Left renal cortex interstitium (tissue), 4 donors: ENCODE results near the gene CLOCK. TPM values are rescaled to one million over a fixed set of nuclear protein-coding genes. Genes with fewer than 3 reads are reported as not detected.

ENCODE experiments used
- DNase-seq, 4 donors: peaks; one replicate each; pipeline ENCODE4 v3.0.0-alpha.2; 2013; ENCODE audit warnings: low read depth in 4 of 4, low spot score in 2 of 4, missing footprints in 1 of 4
- polyA plus RNA-seq, 4 donors: library from polyadenylated mRNA; unstranded; fragments of 120-200 nt; gene quantifications; one replicate each; pipeline ENCODE4 v1.2.1, GENCODE V29; 2013; ENCODE audit not compliant: insufficient read length in 4 of 4

CLOCK gene
- polyA plus RNA-seq, 4 donors, result 17.0 to 24.9 (median 20.7) TPM

DNA sequence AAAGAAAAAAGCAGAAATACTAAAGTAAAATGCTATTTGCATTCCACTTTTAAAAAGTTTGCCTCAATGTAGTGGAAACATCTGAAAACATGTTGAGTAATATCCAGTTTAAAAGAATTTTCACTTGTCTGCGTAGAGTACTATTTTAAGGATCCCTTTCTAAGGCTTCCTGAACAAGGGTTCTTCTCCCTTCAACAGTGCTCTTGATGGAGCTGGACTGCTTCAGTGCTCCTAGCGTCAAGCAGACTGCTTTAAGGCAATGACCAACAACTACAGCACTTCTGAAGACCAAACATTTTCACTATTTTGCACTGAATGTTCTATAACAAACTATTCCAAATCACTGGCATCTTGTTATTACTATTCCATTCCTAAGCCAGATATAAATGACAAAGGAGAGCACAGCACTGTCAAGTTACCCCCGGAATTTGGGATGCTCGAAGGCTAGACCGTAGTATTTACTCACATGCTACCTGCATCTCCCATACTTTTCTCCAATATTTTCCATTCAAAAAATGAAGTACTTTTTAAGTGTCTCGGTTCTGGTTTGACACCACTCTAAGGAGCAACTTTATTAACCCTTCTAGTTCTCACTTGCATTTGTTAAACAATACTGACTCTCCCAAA lies 114.9 kb downstream of the CLOCK start:
- no peak for DNase-seq

- DNase-seq, result no peak
Observed at GRCh38 chr4:55424791-55425190, 121.9 kb downstream of the CLOCK start.

DNA sequence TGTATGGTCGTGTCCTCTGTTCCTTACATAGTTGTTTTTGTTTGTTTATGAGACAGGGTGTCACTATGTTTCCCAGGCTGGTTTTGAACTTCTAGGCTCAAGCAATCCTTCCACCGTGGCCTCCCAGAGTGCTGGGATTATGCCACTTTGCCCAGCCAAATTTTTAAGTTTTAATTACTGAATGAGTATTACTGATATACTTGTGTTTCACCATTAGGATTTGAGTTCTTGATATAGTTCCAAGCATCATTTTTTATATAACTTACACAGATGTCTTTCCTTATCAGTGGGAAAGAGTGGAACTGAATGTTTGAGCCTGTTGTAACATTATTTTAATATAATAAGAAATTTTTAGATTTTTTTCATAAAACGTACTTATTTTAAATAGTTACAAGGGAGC lies 130.5 kb downstream of the CLOCK start:
- no peak for DNase-seq

DNA sequence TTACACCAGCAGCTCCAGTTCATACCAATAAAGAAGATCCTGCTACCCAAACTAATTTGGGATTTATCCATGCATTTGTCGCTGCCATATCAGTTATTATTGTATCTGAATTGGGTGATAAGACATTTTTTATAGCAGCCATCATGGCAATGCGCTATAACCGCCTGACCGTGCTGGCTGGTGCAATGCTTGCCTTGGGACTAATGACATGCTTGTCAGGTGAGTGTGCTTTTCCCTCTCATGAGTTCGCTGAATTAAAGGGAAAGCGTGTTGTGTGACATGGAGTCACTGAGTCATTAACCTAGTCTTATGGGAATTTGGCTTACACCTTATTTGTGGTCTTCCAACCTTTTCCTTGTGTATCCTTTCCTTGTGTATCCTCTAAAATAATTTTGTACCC lies 135.1 kb downstream of the CLOCK start:
- no peak for DNase-seq

GRCh38 chr4:55410431-55410830 lies 136.3 kb downstream of the CLOCK start:
- no peak for DNase-seq

GRCh38 chr4:55409468-55410171 lies 137.1 kb downstream of the CLOCK start:
- DNase-seq, result no peak

DNA sequence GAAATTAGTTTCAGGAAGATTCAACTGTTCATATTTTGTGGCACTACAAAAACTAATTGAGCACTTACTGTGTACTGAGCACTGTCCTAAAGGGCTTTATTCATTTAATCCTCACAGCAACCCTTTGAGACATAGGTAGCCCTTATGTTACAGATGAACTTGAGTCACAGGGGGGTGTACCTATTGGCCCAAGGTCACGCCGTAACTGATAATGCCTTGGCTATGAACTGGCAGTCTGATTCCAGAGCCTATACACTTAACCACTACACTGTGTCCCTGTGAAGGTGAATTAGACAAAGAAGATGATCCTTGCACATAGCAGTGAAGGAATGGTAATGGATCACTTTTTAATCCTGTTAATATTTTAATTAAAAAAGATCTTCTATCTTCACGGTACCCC lies 138.9 kb downstream of the CLOCK start:
- no peak for DNase-seq

- no peak for DNase-seq
Observed at GRCh38 chr4:55407119-55407518, 139.6 kb downstream of the CLOCK start.

- DNase-seq, result no peak
Observed at GRCh38 chr4:55406545-55406944, 140.2 kb downstream of the CLOCK start.

DNA sequence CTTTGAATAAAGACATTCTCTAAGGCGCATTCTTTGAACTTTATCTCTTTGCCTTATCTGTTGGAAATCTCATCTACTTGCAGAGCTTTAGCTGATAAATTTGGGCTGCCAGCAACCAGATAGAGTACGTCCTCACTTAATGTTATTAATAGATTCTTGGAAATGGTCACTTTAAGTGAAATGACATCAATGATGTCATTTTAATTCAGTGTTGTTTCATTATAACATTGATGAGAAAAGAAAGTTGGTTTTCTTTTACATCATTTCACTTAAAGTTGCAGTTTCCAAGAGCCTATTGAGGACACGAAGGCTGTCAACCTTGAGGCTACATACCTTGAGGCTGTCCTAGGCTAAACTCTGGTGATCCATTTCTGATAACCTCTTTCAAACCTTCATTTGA lies 141.6 kb downstream of the CLOCK start:
- no peak for DNase-seq

DNA sequence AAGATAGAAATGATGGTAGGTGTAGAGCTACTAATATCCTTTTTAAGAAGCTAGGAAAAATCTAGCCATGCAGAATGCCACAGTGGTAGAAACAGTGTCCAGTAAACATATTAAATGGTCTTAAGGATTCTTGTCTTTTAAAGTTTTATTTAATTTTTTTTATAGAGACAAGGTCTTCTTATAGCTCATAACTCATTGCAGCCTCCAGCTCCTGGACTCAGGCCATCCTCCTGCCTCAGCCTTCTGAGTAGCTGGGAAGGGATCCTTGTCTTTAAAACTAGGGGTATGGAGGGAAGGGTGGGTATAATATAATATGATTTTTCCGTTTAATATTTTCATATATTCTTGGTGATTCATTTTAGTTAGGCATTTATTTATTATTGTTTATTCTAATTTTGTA lies 147.1 kb downstream of the CLOCK start:
- DNase-seq, result no peak

DNA sequence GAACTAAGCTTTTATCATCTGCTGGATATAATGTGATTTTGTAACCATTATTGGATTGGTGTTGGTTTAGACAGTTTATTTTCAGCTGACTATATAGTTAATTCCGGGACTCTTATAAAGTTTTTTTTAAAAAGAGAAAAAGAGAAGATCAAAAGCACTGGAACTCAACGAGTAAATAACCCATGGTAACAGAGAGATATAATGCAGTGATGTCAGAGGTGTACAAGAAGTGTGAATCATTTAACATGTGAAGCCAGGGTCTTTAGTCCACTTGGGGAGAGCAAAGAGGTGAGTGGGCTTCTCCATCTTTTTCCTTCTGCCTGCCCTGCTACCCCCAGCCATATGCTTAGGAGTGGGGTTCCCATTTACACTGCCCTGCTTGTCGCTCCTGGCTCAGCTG lies 147.7 kb downstream of the CLOCK start:
- no peak for DNase-seq

DNA sequence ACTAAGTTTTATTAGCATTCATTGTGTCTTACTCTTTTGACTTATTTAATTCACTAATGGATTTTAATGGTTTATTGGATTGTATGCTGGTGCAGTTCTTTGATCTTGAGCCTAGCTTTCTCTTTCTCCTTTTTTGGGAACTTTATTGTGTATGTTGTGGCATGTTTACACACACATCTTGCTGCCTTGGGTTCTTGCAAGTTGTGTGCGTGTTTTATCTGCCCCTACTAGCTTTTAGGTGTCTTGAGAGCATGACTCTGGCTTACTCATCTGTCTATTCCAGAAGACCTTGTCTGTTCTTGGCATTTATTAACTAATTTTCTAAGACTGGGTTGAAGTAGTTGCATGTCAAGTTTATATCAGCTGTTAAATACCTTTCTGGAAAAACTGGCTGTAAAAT lies 148.2 kb downstream of the CLOCK start:
- DNase-seq, result no peak

DNA sequence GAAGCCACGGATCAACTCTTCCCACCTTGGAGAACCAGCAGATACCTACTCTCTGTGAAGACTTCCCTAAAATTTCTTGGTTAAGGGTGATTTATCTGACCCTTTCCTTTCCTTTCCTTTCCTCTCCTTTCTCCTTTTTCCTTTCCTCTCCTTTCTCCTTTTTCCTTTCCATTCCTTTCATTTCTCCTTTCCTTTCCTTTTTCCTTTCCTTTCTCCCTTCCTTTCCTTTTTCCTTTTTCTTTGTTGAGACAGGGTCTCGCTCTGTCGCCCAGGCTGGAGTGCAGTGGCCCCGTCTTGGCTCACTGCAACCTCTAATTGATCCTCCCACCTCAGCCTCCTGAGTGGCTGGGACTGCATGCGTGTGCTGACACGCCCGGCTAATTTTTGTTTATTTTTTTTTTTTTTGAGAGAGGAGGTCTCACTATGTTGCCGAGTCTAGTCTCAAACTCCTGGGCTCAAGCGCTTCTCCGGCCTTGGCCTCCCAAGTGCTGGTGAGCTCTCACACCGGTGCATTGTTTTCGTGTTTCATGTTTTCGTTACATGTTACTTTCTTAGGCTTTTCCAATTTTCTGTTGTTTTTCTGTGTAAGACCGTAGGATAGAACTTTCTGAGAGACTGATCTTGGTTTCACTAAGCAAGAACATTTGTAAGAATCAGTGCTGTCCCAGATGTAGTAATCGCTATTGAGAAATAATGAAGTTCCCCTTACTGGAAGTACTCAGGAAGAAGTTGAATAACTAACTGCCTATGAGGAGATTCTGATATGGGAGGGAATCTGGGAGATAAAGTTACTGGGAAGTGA lies 149.0 kb downstream of the CLOCK start:
- no peak for DNase-seq

DNA sequence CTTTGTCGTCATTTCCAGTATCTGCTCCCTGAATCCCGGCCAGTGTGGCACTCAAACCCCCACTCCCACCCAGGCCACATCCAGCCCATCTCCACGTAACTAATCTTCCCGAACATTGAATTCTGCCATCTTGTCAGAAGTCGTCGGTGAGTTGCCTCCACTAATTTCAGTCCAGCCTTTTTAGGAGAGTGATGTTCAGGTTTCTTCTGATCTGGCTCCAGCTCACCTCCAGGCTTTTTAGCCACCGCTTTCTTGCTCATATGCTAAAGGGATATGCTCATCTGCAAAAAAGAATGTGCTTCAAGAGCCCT lies 149.6 kb downstream of the CLOCK start:
- peak in 2 of 4 donors; percentile 11 to 36 for DNase-seq

DNA sequence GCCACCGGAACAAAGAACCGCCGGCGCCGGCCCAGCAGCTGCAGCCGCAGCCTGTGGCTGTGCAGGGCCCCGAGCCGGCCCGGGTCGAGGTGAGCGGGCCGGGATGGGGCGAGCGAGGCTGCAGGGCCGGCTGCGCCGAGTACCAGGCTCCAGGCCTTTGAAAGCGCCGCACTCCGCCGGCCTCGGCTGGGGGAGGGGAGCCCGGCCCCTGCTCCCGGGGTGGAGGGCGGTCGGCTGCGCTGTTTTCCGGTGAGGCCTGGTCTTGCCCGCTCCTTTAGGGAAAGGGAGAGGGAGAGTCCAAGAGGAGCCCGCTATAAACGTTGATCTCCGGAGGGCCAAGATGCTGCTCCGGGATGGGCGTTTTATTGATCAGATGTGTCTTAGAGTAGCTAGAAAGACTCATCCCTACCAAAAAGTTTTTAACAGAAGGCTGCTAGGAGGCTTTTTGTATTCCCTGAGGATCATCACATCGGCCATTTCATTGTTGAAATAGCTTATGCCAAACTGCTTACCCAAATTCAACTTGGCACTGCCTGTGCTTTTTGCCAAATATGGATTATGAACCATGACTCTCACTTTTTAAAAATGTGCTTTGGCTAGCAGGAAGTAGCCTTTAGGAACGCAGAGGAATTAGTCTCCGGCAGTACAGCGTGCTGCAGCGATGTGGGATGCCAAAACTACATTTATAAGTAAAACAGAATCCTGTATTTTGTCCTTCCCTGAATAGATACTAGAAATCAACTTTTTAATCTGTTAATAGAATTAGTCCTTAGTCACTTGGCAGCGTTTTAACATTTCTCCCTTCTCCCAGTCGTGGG lies 150.2 kb downstream of the CLOCK start:
- DNase-seq, result peak; percentile 36 to 70 (median 44)

DNA sequence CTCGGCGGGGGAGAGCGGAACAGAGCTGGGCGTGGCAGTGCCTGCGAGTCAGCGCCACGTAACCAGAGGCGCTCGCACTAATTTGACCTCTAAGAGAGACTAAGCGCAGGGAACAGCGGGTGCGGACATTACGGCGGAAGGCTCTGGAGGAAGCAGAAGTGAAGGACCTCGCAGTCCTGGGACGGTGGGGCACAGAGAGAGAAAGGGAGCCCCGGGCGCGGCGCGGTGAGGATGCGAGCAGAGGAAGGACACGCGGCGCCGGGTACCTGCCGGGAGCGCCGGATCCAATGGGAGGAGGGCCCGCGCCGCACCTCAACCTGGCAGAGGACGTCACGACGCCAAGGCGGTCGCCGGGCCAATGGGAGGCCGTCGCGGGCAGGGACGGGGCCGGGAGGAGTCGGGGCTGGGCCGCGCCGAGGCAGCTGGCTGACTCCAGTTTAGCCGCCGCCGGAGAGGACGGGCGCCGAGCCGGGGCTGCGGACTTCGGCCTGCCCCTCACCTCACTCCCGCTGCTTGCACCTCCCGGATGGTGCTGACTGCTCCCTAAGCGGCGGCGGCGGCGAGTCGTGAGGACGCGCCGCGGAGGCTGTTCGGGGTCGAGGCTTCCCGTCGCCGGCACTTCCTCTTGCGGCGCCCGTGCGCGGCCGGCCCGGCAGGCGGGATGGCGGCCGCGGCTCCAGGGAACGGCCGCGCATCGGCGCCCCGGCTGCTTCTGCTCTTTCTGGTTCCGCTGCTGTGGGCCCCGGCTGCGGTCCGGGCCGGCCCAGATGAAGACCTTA lies 151.0 kb downstream of the CLOCK start, which contains the start of gene TMEM165:
TMEM165 (plus strand) TSS at position 429 of the 779 bp plus-strand sequence; CDS start at position 662, 233 bp downstream.
- DNase-seq, result peak; percentile 48 to 78 (median 73)

DNA sequence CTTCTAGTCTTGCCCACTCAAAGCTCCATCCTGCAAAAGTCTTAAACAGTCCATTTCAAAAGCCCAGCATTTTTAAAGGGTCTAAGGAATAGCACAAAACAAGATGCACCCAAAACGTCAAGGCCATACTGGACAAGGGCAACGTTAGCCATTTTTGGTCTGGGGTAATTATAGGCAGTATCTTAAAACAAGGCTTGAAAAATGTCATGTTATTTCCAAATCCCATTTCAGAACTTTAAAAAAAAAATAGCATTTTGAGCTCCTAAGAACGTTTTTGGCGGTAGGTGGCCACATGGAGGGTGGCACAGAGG lies 151.5 kb downstream of the CLOCK start:
- no peak for DNase-seq

DNA sequence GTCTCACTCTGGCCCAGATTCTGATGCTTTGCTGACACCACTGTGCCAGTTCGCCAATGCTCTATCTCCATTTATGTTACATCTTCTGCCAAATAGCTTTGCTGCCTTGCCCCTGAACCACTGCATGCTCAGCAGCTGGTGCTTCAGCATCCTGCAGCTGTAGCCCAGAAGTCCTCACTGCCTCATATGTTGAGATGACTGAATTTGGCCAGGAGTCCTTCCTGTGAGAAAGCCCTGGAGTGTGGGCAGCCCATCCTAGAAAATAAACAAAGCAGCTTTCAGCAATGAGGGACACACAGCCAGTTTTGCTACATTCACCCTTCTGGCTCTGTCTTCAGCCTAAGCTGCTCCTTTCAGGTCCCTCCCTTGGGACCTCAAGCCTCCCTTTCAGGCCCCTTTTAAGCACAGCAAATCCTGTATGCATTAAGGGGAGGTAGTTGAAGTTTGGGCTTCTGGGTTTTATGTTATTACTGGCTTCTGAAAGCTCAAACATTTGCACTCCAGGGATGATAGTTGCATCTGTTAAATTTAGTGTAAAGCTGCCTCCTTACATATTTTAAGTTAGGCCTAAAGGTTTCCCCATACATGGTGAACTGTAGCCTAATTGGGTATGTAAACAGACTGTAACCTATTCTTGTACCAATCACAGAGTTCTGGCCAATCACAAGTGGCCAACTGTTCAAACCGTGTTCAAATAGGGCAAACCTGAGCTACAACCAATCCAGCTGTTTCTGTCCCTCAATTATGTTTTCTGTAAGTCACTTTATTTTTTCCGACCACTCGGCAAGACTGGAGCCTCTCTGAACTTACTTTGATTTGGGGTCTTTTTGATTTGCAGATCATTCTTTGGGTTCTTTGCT lies 153.0 kb downstream of the CLOCK start:
- DNase-seq, result no peak
